Upper lobe of left lung (tissue), 4 donors: ENCODE results near the gene ST7.

Experiments
- POLR2A ChIP-seq, 4 donors: fragments of 450-650 bp; IDR thresholded peaks; one replicate each; pipeline ENCODE4 v1.5.1; 2016 to 2017; ENCODE audit warnings: antibody characterized with exemption in 4 of 4, mild to moderate bottlenecking in 2 of 4
- POLR2AphosphoS5 ChIP-seq, 2 donors: sonication (generic); formaldehyde crosslinking; IDR thresholded peaks; one replicate each; pipeline ENCODE4 v1.5.1; 2017; ENCODE audit warnings: antibody characterized with exemption in 2 of 2
- TF ChIP-seq, protein P1 (sequence below), 6 experiments: fragments of 450-650 bp in 4 of 6; fragments of 200-600 bp in 2 of 6; sonication (generic) in 2 of 6; IDR thresholded peaks; one replicate each; pipeline ENCODE4 v1.5.1; 2016 to 2019; ENCODE audit warnings: antibody characterized with exemption in 6 of 6

DNA sequence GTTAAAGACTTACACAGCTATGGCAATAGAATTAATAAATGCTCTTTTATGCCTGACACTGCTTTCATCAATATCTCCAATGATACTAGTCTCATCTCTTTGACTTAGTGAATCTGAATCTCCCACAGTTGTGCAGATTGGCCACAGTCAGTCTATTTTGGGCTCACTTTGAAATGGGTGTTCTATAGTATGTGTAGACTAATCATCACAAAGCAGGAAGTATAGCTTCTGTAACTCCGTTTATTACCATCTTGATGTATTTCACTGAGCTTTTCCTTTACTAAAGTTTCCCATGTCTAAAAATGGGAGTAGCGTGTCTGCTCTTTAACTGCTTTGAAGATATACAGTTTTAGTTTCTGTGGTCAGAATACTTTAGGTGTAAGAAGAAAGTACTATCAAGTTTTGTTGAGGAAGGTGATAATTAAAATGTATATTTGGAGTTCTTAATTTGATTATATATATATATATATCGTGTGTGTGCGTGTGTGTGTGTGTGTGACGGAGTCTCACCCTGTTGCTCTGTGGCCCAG, 70.1 kb downstream of the ST7 start:
- TF ChIP-seq, protein P1, sequence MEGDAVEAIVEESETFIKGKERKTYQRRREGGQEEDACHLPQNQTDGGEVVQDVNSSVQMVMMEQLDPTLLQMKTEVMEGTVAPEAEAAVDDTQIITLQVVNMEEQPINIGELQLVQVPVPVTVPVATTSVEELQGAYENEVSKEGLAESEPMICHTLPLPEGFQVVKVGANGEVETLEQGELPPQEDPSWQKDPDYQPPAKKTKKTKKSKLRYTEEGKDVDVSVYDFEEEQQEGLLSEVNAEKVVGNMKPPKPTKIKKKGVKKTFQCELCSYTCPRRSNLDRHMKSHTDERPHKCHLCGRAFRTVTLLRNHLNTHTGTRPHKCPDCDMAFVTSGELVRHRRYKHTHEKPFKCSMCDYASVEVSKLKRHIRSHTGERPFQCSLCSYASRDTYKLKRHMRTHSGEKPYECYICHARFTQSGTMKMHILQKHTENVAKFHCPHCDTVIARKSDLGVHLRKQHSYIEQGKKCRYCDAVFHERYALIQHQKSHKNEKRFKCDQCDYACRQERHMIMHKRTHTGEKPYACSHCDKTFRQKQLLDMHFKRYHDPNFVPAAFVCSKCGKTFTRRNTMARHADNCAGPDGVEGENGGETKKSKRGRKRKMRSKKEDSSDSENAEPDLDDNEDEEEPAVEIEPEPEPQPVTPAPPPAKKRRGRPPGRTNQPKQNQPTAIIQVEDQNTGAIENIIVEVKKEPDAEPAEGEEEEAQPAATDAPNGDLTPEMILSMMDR (IDR thresholded peaks at IDR 0.05), result no peak
- TF ChIP-seq POLR2A (IDR thresholded peaks at IDR 0.05) (no peak), POLR2AphosphoS5 (IDR thresholded peaks at IDR 0.05) (no peak)
